Erythroblast (primary cell): ENCODE data around the gene CPNE5.

Source experiments
- GATA1 ChIP-seq: IDR thresholded peaks from 2 replicates; pipeline ENCODE4 v1.6.1; 2011; ENCODE audit warnings: low read depth, mild to moderate bottlenecking, control low read depth, low read length, moderate library complexity
- POLR2A ChIP-seq: IDR thresholded peaks from 2 replicates; pipeline ENCODE4 v1.6.1; 2011; ENCODE audit warnings: mild to moderate bottlenecking, low read length

DNA sequence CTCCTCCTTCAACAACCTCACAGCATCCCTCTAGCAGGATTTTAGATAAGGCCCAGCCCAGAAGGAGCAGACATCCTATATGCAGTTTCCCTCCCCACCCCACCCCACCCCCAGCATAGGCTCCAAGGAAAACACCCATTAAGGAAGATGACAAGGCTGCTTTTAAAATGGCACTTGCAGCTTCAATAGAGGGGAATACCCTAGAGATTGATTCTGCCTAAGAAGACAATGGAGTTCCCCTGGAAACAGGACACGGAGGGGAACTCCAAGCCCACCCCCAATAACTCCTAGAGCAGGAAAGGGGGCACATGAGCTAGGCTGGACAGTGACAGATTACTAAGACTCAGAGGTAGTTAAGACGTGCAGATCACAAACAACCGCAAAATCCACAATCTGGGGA lies 34.7 kb downstream of the CPNE5 start:
- no peak for TF ChIP-seq POLR2A
- no peak for TF ChIP-seq GATA1
